ENCODE data around the gene INSC. TPM values are rescaled to one million over a fixed set of nuclear protein-coding genes. Genes with fewer than 3 reads are reported as not detected.
A peak's percentile ranks its signal among the peaks of the same experiment; 100 is the strongest.

The INSC gene
- total RNA-seq, 1 donor = under 0.01 TPM

DNA sequence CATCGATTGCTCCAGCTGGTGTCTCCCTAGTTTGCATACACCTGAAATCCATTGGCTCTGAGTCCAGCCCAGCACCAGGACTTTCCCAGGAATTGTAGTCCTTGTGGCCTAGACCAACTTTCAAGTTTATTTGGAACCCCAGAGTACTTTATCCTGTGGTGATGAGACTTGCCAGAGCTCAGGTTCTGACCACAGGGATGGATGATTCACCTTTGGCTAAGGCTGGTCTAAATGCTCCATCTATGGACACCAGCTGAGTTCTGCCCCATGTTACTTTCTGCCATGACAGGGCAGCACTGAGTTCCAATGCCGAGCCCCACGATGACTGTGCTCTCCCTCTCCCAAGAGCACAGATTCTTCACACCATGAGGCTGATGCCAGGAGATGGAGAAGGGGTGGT, 17.3 kb upstream of the INSC start:
- TF ChIP-seq, protein P1, sequence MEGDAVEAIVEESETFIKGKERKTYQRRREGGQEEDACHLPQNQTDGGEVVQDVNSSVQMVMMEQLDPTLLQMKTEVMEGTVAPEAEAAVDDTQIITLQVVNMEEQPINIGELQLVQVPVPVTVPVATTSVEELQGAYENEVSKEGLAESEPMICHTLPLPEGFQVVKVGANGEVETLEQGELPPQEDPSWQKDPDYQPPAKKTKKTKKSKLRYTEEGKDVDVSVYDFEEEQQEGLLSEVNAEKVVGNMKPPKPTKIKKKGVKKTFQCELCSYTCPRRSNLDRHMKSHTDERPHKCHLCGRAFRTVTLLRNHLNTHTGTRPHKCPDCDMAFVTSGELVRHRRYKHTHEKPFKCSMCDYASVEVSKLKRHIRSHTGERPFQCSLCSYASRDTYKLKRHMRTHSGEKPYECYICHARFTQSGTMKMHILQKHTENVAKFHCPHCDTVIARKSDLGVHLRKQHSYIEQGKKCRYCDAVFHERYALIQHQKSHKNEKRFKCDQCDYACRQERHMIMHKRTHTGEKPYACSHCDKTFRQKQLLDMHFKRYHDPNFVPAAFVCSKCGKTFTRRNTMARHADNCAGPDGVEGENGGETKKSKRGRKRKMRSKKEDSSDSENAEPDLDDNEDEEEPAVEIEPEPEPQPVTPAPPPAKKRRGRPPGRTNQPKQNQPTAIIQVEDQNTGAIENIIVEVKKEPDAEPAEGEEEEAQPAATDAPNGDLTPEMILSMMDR (IDR thresholded peaks at IDR 0.05; ENCODE audit: insufficient read depth, low read depth, low read length) = no peak
- DNase-seq (ENCODE audit: low read depth) = no peak
- H3K4me3 ChIP-seq (ENCODE audit: low read depth, low read length) = no peak overlapping the region

DNA sequence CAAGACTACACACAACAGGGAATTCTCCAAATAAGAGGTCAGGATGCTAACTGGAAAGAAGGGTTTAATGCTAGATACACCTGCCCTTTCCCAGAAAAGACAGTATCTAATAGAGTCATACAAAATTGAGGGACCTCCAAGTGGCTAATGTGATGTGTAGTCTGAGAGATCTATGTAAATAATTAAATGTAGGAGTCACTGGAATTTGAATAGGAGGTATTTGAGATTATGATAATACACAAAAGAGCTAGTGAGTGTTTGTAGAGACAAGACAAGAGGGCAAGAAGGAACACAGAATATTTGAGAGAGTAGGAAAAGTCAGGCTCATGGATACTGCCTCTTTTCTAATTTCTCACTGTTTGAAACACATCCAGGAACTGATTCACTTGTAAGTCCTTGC, 15.5 kb upstream of the INSC start:
- DNase-seq (ENCODE audit: low read depth) = no peak
- TF ChIP-seq, protein P1 (IDR thresholded peaks at IDR 0.05; ENCODE audit: insufficient read depth, low read depth, low read length) = no peak

GRCh38 chr11:15101072-15101709, 13.5 kb upstream of the INSC start:
- no peak overlapping the region for H3K4me3 ChIP-seq (ENCODE audit: low read depth, low read length)
- TF ChIP-seq, protein P1 (IDR thresholded peaks at IDR 0.05; ENCODE audit: insufficient read depth, low read depth, low read length) = peak; percentile 97
- DNase-seq (ENCODE audit: low read depth) = peak; percentile 78

More for the DNA sequence above, 15.5 kb upstream of the INSC start:
- H3K4me3 ChIP-seq (ENCODE audit: low read depth, low read length) = no peak overlapping the region

GRCh38 chr11:15104166-15104565, 10.6 kb upstream of the INSC start:
- no peak for DNase-seq (ENCODE audit: low read depth)
- TF ChIP-seq, protein P1 (IDR thresholded peaks at IDR 0.05; ENCODE audit: insufficient read depth, low read depth, low read length) = no peak
- no peak overlapping the region for H3K4me3 ChIP-seq (ENCODE audit: low read depth, low read length)

DNA sequence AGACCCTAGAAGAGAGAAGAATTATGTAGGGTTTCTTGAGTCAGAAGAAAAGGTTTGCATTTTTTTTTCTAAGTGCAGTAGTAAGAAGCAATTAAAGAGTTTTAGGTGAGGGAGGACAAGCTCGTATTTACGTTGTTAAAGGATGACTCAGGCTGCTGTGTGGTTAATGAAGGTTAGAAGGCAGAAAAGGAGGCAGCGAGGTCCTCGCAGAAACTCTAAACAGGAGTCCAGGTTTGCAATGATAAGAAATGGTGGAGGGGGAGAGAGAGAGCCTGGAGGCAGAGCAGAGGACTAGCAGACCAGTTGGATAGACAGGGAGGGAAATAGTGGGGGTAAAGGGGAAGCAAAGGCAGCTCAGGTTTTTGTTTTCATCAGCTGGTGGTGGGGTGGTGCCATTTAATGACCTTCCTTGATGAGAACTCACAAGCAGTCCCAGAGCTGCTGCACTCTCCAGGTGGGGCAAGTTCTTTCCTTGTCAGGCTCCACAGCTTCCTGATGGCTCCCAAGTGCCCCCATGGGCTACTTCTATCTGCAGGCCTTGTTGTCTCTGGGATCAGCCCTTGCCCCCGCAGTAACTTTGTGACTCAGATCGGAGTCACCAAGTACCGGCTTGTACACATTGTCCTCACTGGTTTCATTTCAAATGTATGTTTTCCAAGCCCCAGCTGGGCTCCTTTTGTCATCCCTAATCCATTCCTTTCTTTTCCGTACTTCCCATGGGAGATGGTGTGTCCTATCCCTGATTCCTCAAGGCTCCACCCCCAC, 8.3 kb upstream of the INSC start:
- no peak overlapping the region for H3K4me3 ChIP-seq (ENCODE audit: low read depth, low read length)
- TF ChIP-seq, protein P1 (IDR thresholded peaks at IDR 0.05; ENCODE audit: insufficient read depth, low read depth, low read length) = no peak
- DNase-seq (ENCODE audit: low read depth) = peak; percentile 90

DNA sequence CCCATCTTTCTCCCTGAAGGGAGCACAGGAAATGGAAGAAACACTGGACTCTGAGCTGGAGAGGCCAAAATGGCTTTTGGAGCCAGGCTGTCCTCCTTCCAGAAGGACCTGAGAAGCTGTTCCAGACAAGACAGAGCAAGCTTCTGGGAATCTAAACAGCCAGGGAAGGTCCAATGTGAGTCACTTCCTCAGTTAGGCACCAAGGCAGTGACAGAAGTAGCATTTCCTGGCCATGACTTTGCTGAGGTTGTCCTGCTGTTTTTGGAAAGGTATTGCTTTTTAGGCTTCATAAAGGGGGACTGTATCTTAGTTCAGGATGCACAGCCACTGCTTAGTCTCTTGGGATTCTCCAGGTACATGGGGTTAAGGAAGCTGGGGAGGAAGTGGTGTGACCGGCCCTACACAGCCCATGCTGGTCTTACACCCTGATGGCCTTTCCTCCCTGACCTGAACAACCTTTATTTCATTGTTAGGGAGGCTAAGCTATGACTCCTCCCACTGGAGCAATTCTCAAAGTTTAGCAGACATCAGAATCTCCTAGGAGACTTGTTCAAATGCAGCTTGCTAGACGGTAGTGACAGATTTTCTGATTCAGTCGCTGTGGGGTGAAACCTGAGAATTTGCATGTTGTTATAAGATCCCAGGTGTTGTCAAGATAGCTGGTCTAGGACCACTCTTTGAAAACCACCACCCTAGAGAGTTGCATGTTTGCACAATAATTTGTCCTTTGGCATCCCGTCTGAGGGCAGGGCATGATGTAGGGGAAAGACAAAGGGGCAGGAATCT, 6.8 kb upstream of the INSC start:
- no peak overlapping the region for H3K4me3 ChIP-seq (ENCODE audit: low read depth, low read length)
- DNase-seq (ENCODE audit: low read depth) = peak; percentile 19
- TF ChIP-seq, protein P1 (IDR thresholded peaks at IDR 0.05; ENCODE audit: insufficient read depth, low read depth, low read length) = no peak

All from fibroblast of villous mesenchyme (primary cell).